MM.1S (cell line): ENCODE measurements around the gene DNER.

ENCODE experiments used
- DNase-seq: peaks from one replicate; pipeline ENCODE4 v3.0.0-alpha.2; 2015
- H2AFZ ChIP-seq: fragments of 300-600 bp; sonication (generic); 2 replicates; pipeline ENCODE4 v1.6.0; 2016; ENCODE audit warnings: antibody characterized with exemption, low read length
- H3F3A ChIP-seq: fragments of 300-600 bp; sonication (generic); 2 replicates; pipeline ENCODE4 v1.6.1; 2016; ENCODE audit warnings: mild to moderate bottlenecking, antibody characterized with exemption, low read length, moderate library complexity, mixed read lengths; ENCODE audit not compliant: insufficient read depth
- H3K27ac ChIP-seq: fragments of 300-600 bp; sonication (generic); 2 replicates; pipeline ENCODE4 v1.5.1; 2016; ENCODE audit warnings: mild to moderate bottlenecking, low read length
- H3K27me3 ChIP-seq: fragments of 300-600 bp; sonication (generic); replicated peaks from 2 replicates; pipeline ENCODE4 v1.6.0; 2016; ENCODE audit warnings: low read length; ENCODE audit not compliant: insufficient read depth
- H3K36me3 ChIP-seq: fragments of 300-600 bp; sonication (generic); replicated peaks from 2 replicates; pipeline ENCODE4 v1.6.1; 2016; ENCODE audit warnings: mild to moderate bottlenecking, low read length, mixed read lengths; ENCODE audit not compliant: insufficient read depth
- H3K4me1 ChIP-seq: fragments of 300-600 bp; sonication (generic); 2 replicates; pipeline ENCODE4 v1.6.1; 2016; ENCODE audit warnings: low read length, mixed read lengths
- H3K4me2 ChIP-seq: fragments of 300-600 bp; sonication (generic); 2 replicates; pipeline ENCODE4 v1.6.0; 2016; ENCODE audit warnings: low read depth, low read length
- H3K4me3 ChIP-seq: fragments of 300-600 bp; sonication (generic); 2 replicates; pipeline ENCODE4 v1.5.1; 2016; ENCODE audit warnings: low read length, mixed read lengths
- H3K79me2 ChIP-seq: fragments of 300-600 bp; sonication (generic); 2 replicates; pipeline ENCODE4 v1.6.1; 2016; ENCODE audit warnings: mixed run types, low read length, mixed read lengths
- H3K9ac ChIP-seq: fragments of 300-600 bp; sonication (generic); 2 replicates; pipeline ENCODE4 v1.6.1; 2016; ENCODE audit warnings: low read length, mixed read lengths
- H3K9me2 ChIP-seq: fragments of 300-600 bp; sonication (generic); replicated peaks from 2 replicates; pipeline ENCODE4 v1.6.1; 2016; ENCODE audit warnings: mild to moderate bottlenecking, low read length, mixed read lengths; ENCODE audit not compliant: insufficient read depth
- H3K9me3 ChIP-seq: fragments of 300-600 bp; sonication (generic); replicated peaks from 2 replicates; pipeline ENCODE4 v1.6.1; 2016; ENCODE audit warnings: mild to moderate bottlenecking, low read length, mixed read lengths; ENCODE audit not compliant: insufficient read depth
- H4K20me1 ChIP-seq: fragments of 300-600 bp; sonication (generic); 2 replicates; pipeline ENCODE4 v1.6.1; 2016; ENCODE audit warnings: mild to moderate bottlenecking, low read length, moderate library complexity, mixed read lengths; ENCODE audit not compliant: insufficient read depth
- EZH2 ChIP-seq: fragments of 300-600 bp; sonication (generic); optimal IDR thresholded peaks from 2 replicates; pipeline ENCODE3; 2017; ENCODE audit warnings: low read depth, mild to moderate bottlenecking, antibody characterized with exemption, low read length, mixed read lengths
- EZH2phosphoT487 ChIP-seq: fragments of 300-600 bp; sonication (generic); IDR thresholded peaks from 2 replicates; pipeline ENCODE4 v1.6.1; 2018; ENCODE audit warnings: antibody characterized with exemption, low read length
- TF ChIP-seq, protein P1 (sequence below): fragments of 300-600 bp; sonication (generic); IDR thresholded peaks from 2 replicates; pipeline ENCODE4 v1.5.1; 2016; ENCODE audit warnings: antibody characterized with exemption, low read length, mixed read lengths

Gene DNER

DNA sequence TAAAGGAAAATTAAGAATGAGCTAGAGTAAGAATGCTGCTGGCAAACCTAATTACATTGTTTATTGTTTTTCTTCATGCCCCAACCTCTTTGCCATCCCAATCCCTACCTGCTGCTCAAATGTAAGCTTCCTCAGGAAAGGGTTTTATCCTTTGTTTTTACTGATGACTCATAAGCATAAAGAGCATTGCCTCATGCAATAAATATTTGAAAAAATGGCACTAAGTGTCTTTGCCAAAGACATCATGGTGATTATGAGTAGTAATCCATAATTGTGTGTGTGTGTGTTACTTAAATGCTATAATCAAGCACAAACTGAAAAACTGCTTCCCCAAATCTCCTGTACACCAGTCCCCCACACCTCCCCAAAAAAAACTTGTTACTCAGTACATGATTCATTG lies 53.4 kb downstream of the DNER start:
- Histone ChIP-seq H3F3A (no peaks in the 10 kb centered on the region), H3K4me1 (no peaks in the 10 kb centered on the region), H3K79me2 (no peaks in the 10 kb centered on the region), H4K20me1 (no peaks in the 10 kb centered on the region), H3K4me3 (no peak overlapping the region), H3K27me3 (no peaks in the 10 kb centered on the region), H3K36me3 (no peaks in the 10 kb centered on the region), H3K9me3 (no peaks in the 10 kb centered on the region), H3K4me2 (no peak overlapping the region), H2AFZ (no peak overlapping the region), H3K9me2 (no peaks in the 10 kb centered on the region), H3K9ac (no peak overlapping the region), H3K27ac (no peak overlapping the region)
- DNase-seq = no peak
- TF ChIP-seq EZH2phosphoT487 = no peak

DNA sequence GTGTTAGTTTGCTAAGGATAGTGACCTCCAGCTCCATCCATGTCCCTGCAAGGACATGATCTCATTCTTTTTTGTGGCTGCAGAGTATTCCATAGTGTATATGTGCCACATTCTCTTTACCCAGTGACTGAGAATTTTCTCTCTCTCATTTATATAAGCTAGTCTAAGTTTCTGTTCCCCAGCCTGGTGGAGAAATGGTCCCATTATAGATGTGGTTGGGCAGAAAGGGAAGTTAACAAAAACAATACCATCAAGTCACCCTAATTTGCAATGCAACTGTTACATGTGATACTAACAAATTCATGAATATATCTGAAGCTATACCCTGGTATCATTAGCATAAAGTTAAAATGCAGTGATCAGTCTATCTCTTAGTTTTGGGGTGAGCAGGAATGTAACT lies 54.0 kb downstream of the DNER start:
- DNase-seq = no peak
- Histone ChIP-seq H3F3A (no peaks in the 10 kb centered on the region), H3K27ac (no peak overlapping the region), H3K4me1 (no peaks in the 10 kb centered on the region), H3K79me2 (no peaks in the 10 kb centered on the region), H3K9me3 (no peaks in the 10 kb centered on the region), H3K9me2 (no peaks in the 10 kb centered on the region), H3K4me3 (no peak overlapping the region), H4K20me1 (no peaks in the 10 kb centered on the region), H3K36me3 (no peaks in the 10 kb centered on the region), H3K27me3 (no peaks in the 10 kb centered on the region), H3K9ac (no peak overlapping the region), H3K4me2 (no peak overlapping the region), H2AFZ (no peak overlapping the region)
- no peak for TF ChIP-seq EZH2
- TF ChIP-seq, protein P1, sequence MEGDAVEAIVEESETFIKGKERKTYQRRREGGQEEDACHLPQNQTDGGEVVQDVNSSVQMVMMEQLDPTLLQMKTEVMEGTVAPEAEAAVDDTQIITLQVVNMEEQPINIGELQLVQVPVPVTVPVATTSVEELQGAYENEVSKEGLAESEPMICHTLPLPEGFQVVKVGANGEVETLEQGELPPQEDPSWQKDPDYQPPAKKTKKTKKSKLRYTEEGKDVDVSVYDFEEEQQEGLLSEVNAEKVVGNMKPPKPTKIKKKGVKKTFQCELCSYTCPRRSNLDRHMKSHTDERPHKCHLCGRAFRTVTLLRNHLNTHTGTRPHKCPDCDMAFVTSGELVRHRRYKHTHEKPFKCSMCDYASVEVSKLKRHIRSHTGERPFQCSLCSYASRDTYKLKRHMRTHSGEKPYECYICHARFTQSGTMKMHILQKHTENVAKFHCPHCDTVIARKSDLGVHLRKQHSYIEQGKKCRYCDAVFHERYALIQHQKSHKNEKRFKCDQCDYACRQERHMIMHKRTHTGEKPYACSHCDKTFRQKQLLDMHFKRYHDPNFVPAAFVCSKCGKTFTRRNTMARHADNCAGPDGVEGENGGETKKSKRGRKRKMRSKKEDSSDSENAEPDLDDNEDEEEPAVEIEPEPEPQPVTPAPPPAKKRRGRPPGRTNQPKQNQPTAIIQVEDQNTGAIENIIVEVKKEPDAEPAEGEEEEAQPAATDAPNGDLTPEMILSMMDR = no peak

DNA sequence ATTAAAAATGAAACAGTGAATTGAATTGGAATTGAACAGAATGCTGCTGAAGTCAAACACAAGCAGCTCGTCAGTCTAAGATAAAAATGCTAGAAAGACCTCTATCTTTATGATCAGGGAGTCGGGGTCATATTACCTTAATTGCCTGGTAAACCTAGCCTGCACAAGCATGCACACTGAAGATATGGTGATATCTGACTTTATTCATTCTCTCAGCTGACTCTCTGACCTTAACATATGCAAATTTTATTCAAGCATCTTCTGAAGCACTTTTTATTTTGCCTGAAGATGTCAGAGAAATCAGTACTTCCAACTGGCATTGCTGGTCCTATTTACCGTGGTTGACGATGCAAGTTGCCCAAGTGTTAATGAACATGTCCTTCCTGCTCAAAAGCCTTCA lies 56.4 kb downstream of the DNER start:
- H3K9me3 ChIP-seq = no peaks in the 10 kb centered on the region
- H3K4me2 ChIP-seq = no peak overlapping the region
- no peaks in the 10 kb centered on the region for H3K9me2 ChIP-seq
- H3F3A ChIP-seq = no peaks in the 10 kb centered on the region
- no peak overlapping the region for H3K4me3 ChIP-seq
- H3K36me3 ChIP-seq = no peaks in the 10 kb centered on the region
- no peaks in the 10 kb centered on the region for H4K20me1 ChIP-seq
- DNase-seq = no peak
- no peaks in the 10 kb centered on the region for H3K79me2 ChIP-seq
- no peak overlapping the region for H2AFZ ChIP-seq
- no peak overlapping the region for H3K9ac ChIP-seq
- H3K27me3 ChIP-seq = no peaks in the 10 kb centered on the region
- TF ChIP-seq EZH2phosphoT487 = no peak
- TF ChIP-seq, protein P1 = no peak
- TF ChIP-seq EZH2 = no peak
- no peaks in the 10 kb centered on the region for H3K4me1 ChIP-seq
- no peak overlapping the region for H3K27ac ChIP-seq

DNA sequence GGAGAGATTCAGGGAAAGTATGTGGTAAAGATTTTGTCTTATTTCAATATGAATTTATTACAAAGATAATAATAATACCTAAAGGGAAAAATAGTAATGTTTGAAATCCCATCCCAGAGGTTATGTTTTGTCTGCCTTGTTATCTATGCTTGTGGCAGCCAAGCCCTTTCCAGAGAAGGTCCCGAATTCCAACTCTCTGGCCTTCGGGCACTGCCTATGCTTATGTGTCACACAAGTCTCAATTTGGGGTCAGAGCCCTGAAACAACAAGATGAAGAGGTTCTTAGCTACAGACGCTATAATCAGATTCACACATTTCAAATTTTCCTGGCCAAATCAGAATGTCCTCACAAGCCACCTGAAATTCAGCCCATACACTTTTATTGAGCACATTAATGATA lies 59.9 kb downstream of the DNER start:
- Histone ChIP-seq H3K79me2 (no peaks in the 10 kb centered on the region), H3F3A (no peaks in the 10 kb centered on the region), H3K27ac (no peak overlapping the region), H3K4me3 (no peak overlapping the region), H3K36me3 (no peaks in the 10 kb centered on the region), H3K4me1 (no peaks in the 10 kb centered on the region), H4K20me1 (no peaks in the 10 kb centered on the region), H3K9me2 (no peaks in the 10 kb centered on the region), H3K4me2 (no peak overlapping the region), H3K9me3 (no peaks in the 10 kb centered on the region), H2AFZ (no peak overlapping the region), H3K9ac (no peak overlapping the region), H3K27me3 (no peaks in the 10 kb centered on the region)
- no peak for DNase-seq
- TF ChIP-seq, protein P1 = no peak
- no peak for TF ChIP-seq EZH2phosphoT487
